HEK293 (cell line): ENCODE measurements around the gene ARPC4.

ENCODE experiments used
- CTCF ChIA-PET: fragments of 350-600 bp; formaldehyde crosslinking; extraction: SDS; loops from one replicate; lab custom pipeline; 2021; ENCODE audit warnings: antibody characterized with exemption; lab: Yijun Ruan, JAX
- POLR2A ChIA-PET: fragments of 300-600 bp; formaldehyde crosslinking; extraction: SDS; loops from one replicate; lab custom pipeline; 2020; ENCODE audit warnings: antibody characterized with exemption, inconsistent platforms; lab: Yijun Ruan, JAX
- H3K27ac ChIP-seq: fragments of 200-500 bp; sonication (Bioruptor generic); 2 replicates; pipeline ENCODE4 v1.5.1; 2014; ENCODE audit warnings: low read depth, low read length, control low read depth, inconsistent platforms; ENCODE audit errors: extremely low read depth
- H3K36me3 ChIP-seq, 2 experiments: fragments of 200-500 bp in 1 of 2; sonication (Bioruptor generic) in 1 of 2; 1 replicate in 1 of 2; 2 replicates in 1 of 2; pipeline ENCODE4 v1.5.1; 2014 to 2017; ENCODE audit warnings: inconsistent platforms in 2 of 2, low read length in 2 of 2; ENCODE audit not compliant: control insufficient read depth in 2 of 2, insufficient read depth in 1 of 2
- H3K4me1 ChIP-seq: fragments of 200-500 bp; sonication (Bioruptor generic); 2 replicates; pipeline ENCODE4 v1.5.1; 2014; ENCODE audit warnings: mild to moderate bottlenecking, low read length, inconsistent platforms; ENCODE audit not compliant: control insufficient read depth, insufficient read depth
- H3K4me3 ChIP-seq: 2 replicates; pipeline ENCODE4 v1.5.1; 2011; ENCODE audit warnings: low read depth, mild to moderate bottlenecking, control low read depth, low read length, moderate library complexity
- H3K9me3 ChIP-seq: fragments of 200-500 bp; sonication (Bioruptor generic); 2 replicates; pipeline ENCODE4 v1.5.1; 2014; ENCODE audit warnings: low read depth, low read length, inconsistent platforms; ENCODE audit not compliant: control insufficient read depth, insufficient read depth
- GLI2 ChIP-seq: fragments of 450-650 bp; formaldehyde crosslinking; IDR thresholded peaks from 2 replicates; pipeline ENCODE4; 2017; ENCODE audit warnings: missing biosample characterization, missing genetic modification characterization, low read depth, borderline replicate concordance
- GLIS2 ChIP-seq: fragments of 450-650 bp; formaldehyde crosslinking; IDR thresholded peaks from 2 replicates; pipeline ENCODE4 v1.5.1; 2016; ENCODE audit warnings: missing biosample characterization, missing genetic modification characterization
- KLF7 ChIP-seq: fragments of 450-650 bp; formaldehyde crosslinking; IDR thresholded peaks from 2 replicates; pipeline ENCODE4 v1.5.1; 2016; ENCODE audit warnings: missing biosample characterization, missing genetic modification characterization, borderline replicate concordance
- YY2 ChIP-seq: fragments of 450-650 bp; formaldehyde crosslinking; IDR thresholded peaks from 2 replicates; pipeline ENCODE4 v1.5.1; 2016; ENCODE audit warnings: missing biosample characterization, missing genetic modification characterization
- ZFHX2 ChIP-seq: fragments of 450-650 bp; formaldehyde crosslinking; conservative IDR thresholded peaks from 2 replicates; pipeline ENCODE4 v1.5.1; 2016; ENCODE audit warnings: missing biosample characterization, missing genetic modification characterization
- ZNF169 ChIP-seq: fragments of 450-650 bp; formaldehyde crosslinking; IDR thresholded peaks from 2 replicates; pipeline ENCODE4 v1.5.1; 2016; ENCODE audit warnings: missing biosample characterization, missing genetic modification characterization
- ZNF513 ChIP-seq: fragments of 450-650 bp; IDR thresholded peaks from 2 replicates; pipeline ENCODE4 v1.5.1; 2018; ENCODE audit warnings: missing biosample characterization, missing genetic modification characterization
- ZNF549 ChIP-seq: fragments of 450-650 bp; IDR thresholded peaks from 2 replicates; pipeline ENCODE4 v1.5.1; 2018; ENCODE audit warnings: missing biosample characterization, missing genetic modification characterization, mild to moderate bottlenecking, inconsistent platforms, moderate library complexity
- ZNF555 ChIP-seq: fragments of 450-650 bp; formaldehyde crosslinking; conservative IDR thresholded peaks from 2 replicates; pipeline ENCODE4 v1.5.1; 2017; ENCODE audit warnings: missing biosample characterization, mild to moderate bottlenecking, missing genetic modification characterization, inconsistent platforms
- ZNF654 ChIP-seq: fragments of 450-650 bp; formaldehyde crosslinking; IDR thresholded peaks from 2 replicates; pipeline ENCODE4 v1.5.1; 2016; ENCODE audit warnings: low read depth, missing biosample characterization, missing genetic modification characterization
- ZNF768 ChIP-seq: fragments of 450-650 bp; formaldehyde crosslinking; IDR thresholded peaks from 2 replicates; pipeline ENCODE4 v1.5.1; 2018; ENCODE audit warnings: missing biosample characterization, mild to moderate bottlenecking, missing genetic modification characterization
- ZNF843 ChIP-seq: fragments of 450-650 bp; formaldehyde crosslinking; IDR thresholded peaks from 2 replicates; pipeline ENCODE4 v1.5.1; 2016; ENCODE audit warnings: missing biosample characterization, missing genetic modification characterization
- ZSCAN4 ChIP-seq: fragments of 450-650 bp; formaldehyde crosslinking; IDR thresholded peaks from 2 replicates; pipeline ENCODE4 v1.5.1; 2017; ENCODE audit warnings: missing biosample characterization, missing genetic modification characterization
- TF ChIP-seq, protein P1 (sequence below): fragments of 450-650 bp; formaldehyde crosslinking; IDR thresholded peaks from 2 replicates; pipeline ENCODE4 v1.5.1; 2016; ENCODE audit warnings: missing biosample characterization, missing genetic modification characterization

ARPC4 gene

GRCh38 chr3:9810846-9811245 lies 18.0 kb downstream of the ARPC4 start:
- Histone ChIP-seq H3K4me1 (peaks cover 6% of the 10 kb centered on the region; the same call in 1 of the 2 replicates), H3K9me3 (no peaks in the 10 kb centered on the region), H3K36me3 (peaks cover 3 to 69% of the 10 kb centered on the region in 2 experiments; a peak in 2 of 3 replicates), H3K27ac (no peak overlapping the region), H3K4me3 (no peak overlapping the region)
- ChIA-PET CTCF (interaction anchor here (0.7 kb wide), 1 partner anchor 15 kb away, joined by 5 read pairs; no protein-coding TSS in a partner anchor), POLR2A (no interaction called here)
- TF ChIP-seq ZNF555 (no peak), KLF7 (tag by site-specific recombination) (no peak), ZNF843 (tag by site-specific recombination) (no peak), ZFHX2 (tag by site-specific recombination) (no peak), ZNF169 (no peak), ZNF549 (tag by site-specific recombination) (no peak), YY2 (tag by site-specific recombination) (no peak), ZNF654 (no peak)
- TF ChIP-seq, protein P1, sequence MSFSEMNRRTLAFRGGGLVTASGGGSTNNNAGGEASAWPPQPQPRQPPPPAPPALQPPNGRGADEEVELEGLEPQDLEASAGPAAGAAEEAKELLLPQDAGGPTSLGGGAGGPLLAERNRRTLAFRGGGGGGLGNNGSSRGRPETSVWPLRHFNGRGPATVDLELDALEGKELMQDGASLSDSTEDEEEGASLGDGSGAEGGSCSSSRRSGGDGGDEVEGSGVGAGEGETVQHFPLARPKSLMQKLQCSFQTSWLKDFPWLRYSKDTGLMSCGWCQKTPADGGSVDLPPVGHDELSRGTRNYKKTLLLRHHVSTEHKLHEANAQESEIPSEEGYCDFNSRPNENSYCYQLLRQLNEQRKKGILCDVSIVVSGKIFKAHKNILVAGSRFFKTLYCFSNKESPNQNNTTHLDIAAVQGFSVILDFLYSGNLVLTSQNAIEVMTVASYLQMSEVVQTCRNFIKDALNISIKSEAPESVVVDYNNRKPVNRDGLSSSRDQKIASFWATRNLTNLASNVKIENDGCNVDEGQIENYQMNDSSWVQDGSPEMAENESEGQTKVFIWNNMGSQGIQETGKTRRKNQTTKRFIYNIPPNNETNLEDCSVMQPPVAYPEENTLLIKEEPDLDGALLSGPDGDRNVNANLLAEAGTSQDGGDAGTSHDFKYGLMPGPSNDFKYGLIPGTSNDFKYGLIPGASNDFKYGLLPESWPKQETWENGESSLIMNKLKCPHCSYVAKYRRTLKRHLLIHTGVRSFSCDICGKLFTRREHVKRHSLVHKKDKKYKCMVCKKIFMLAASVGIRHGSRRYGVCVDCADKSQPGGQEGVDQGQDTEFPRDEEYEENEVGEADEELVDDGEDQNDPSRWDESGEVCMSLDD, result no peak

DNA sequence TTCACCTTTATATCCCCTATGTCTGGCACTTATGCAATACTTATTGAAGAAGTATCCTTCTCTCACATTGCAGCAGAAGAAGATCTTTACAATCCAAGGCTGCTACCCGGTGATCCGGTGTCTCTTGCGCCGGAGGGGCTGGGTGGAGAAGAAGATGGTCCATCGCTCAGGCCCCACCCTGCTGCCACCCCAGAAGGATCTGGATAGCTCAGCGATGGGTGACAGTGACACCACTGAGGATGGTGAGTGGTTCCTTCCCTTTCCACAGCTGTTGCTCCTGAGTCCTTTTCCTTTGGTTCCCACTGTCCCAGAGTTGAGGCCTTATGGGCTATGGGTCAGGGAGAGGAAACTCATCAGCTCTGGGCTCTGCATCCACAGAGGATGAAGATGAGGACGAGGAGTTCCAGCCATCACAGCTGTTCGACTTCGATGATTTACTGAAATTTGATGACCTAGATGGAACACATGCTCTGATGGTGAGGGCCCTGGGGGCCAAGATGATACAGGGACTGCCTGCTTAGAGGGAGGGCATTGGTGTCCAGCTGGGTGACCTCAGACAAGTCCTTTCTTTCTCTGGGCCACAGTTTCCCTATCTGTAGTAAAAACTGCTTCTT lies 20.1 kb downstream of the ARPC4 start:
- H3K9me3 ChIP-seq, result no peaks in the 10 kb centered on the region
- peaks cover 6% of the 10 kb centered on the region; the same call in 1 of the 2 replicates for H3K4me1 ChIP-seq
- no peak for TF ChIP-seq ZNF768
- TF ChIP-seq ZNF513 (tag by site-specific recombination), result peak; percentile 67; the same call in 1 of the 2 replicates
- ChIA-PET POLR2A (interaction anchor here (0.5 kb wide), 1 partner anchor 52 kb away, joined by 3 read pairs; no protein-coding TSS in a partner anchor), CTCF (interaction anchor here (0.7 kb wide), 2 partner anchors 24 to 310 kb away, joined by 4 to 5 read pairs; no protein-coding TSS in a partner anchor)
- no peak overlapping the region for H3K4me3 ChIP-seq
- H3K36me3 ChIP-seq, result peaks cover 0 to 57% of the 10 kb centered on the region in 2 experiments; a peak in 2 of 3 replicates
- H3K27ac ChIP-seq, result no peak overlapping the region

- Histone ChIP-seq H3K27ac (no peak overlapping the region), H3K4me3 (no peak overlapping the region), H3K4me1 (no peaks in the 10 kb centered on the region), H3K9me3 (no peaks in the 10 kb centered on the region), H3K36me3 (peaks cover 5 to 63% of the 10 kb centered on the region in 2 experiments; a peak in 2 of 3 replicates)
- CTCF ChIA-PET, result no interaction called here
- TF ChIP-seq ZSCAN4 (tag by site-specific recombination), result no peak
- TF ChIP-seq YY2 (tag by site-specific recombination), result no peak
- TF ChIP-seq GLIS2 (tag by site-specific recombination), result no peak
- no peak for TF ChIP-seq GLI2 (tag by site-specific recombination)
- POLR2A ChIA-PET, result no interaction called here
Observed at GRCh38 chr3:9815986-9816385, 23.1 kb downstream of the ARPC4 start.
